Prostate gland (tissue), 2 donors: Measurements from ENCODE around the gene ZFHX3. TPM values are rescaled to one million over a fixed set of nuclear protein-coding genes. Genes with fewer than 3 reads are reported as not detected.

Experiments
- DNase-seq: peaks from one replicate; pipeline ENCODE4 v3.0.0-alpha.2; 2019; ENCODE audit warnings: low spot score
- H3K27ac ChIP-seq, 2 donors: fragments of 200-600 bp; sonication (generic); 2 replicates each; pipeline ENCODE4 v1.5.1; 2017 to 2019
- H3K27me3 ChIP-seq: fragments of 200-600 bp; sonication (generic); replicated peaks from 2 replicates; pipeline ENCODE4 v1.5.1; 2019; ENCODE audit not compliant: insufficient read depth
- H3K36me3 ChIP-seq, 2 donors: fragments of 200-600 bp; sonication (generic); 1 replicate in 1 of 2; 2 replicates in 1 of 2; pipeline versions ENCODE4 v1.5.1 to v1.8.1; 2017 to 2019
- H3K4me1 ChIP-seq: fragments of 200-600 bp; sonication (generic); replicated peaks from 2 replicates; pipeline ENCODE4 v1.5.1; 2019
- H3K4me3 ChIP-seq, 2 donors: fragments of 200-600 bp; sonication (generic); 2 replicates each; pipeline ENCODE4 v1.5.1; 2017 to 2019
- H3K9me3 ChIP-seq: fragments of 200-600 bp; sonication (generic); 2 replicates; pipeline ENCODE4 v1.5.1; 2017
- CTCF ChIP-seq, 4 experiments: fragments of 200-600 bp in 2 of 4; fragments of 450-650 bp in 2 of 4; sonication (generic) in 2 of 4; IDR thresholded peaks; 1 replicate in 3 of 4; 2 replicates in 1 of 4; pipeline ENCODE4 v1.5.1; 2016 to 2019; ENCODE audit warnings: antibody characterized with exemption in 4 of 4, mild to moderate bottlenecking in 2 of 4, moderate library complexity in 2 of 4
- POLR2A ChIP-seq: fragments of 450-650 bp; IDR thresholded peaks from one replicate; pipeline ENCODE4 v1.6.1; 2016; ENCODE audit warnings: antibody characterized with exemption, mild to moderate bottlenecking
- POLR2AphosphoS5 ChIP-seq: sonication (generic); formaldehyde crosslinking; IDR thresholded peaks from one replicate; pipeline ENCODE4 v1.6.1; 2017; ENCODE audit warnings: antibody characterized with exemption
- WGBS: methylation state at CpG from one replicate; pipeline ENCODE4 v1.1.5; 2018; 5-methylcytosine and 5-hydroxymethylcytosine counted together
- intact Hi-C: fragments of 100-400 bp; cut with DNase I; formaldehyde crosslinking; loops from one replicate; pipeline ENCODE4 v1.14.2; 2022
- total RNA-seq, 2 donors: library from RNA; depleted of rRNA; stranded (reverse); fragments of >200 nt; gene quantifications; one replicate each; pipeline ENCODE4 v1.1.0, GENCODE V29; 2016

The ZFHX3 gene
- total RNA-seq, 2 donors from 2014 or later: 51.1 to 53.9 TPM

DNA sequence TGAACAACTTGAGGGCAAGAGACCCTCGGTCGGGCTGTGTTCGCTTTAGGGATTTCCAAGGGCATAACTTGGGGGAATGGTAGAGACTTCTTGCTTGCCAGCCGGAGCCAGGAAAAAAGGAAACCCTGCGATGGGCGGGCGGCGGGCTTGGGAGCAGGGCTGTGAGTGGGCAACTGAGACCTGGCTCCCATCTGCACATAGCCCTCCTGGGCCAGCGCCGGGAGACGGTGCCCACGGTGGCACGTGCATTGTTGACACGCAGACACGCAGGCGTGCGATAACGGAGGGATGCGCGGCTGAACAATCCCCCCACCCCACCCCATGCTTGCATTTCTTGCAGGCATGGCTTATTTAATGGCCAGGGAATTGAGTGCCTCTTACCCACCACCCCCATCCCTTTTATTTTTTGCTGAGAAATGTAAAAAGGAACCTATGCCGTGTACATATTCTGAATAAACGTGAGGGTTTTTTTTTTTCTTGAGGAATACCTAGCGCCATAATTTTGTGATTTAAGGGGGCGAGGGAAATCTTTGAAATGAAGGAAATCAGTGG lies 17.1 kb upstream of the ZFHX3 start:
- 60% methylated on average over 24 of the region's 24 CpGs for WGBS
- Histone ChIP-seq H3K27me3 (no peaks in the 10 kb centered on the region), H3K27ac (no peak overlapping the region), H3K9me3 (no peaks in the 10 kb centered on the region), H3K4me1 (peaks cover 8% of the 10 kb centered on the region), H3K36me3 (no peaks in the 10 kb centered on the region), H3K4me3 (no peak overlapping the region)
- TF ChIP-seq POLR2A (no peak), POLR2AphosphoS5 (no peak), CTCF (IDR thresholded peaks at IDR 0.05) (no peak)
- intact Hi-C loops: loop anchor here (5.0 kb wide), 1 partner anchor 107 kb away; no protein-coding TSS in a partner anchor
- DNase-seq: no peak

DNA sequence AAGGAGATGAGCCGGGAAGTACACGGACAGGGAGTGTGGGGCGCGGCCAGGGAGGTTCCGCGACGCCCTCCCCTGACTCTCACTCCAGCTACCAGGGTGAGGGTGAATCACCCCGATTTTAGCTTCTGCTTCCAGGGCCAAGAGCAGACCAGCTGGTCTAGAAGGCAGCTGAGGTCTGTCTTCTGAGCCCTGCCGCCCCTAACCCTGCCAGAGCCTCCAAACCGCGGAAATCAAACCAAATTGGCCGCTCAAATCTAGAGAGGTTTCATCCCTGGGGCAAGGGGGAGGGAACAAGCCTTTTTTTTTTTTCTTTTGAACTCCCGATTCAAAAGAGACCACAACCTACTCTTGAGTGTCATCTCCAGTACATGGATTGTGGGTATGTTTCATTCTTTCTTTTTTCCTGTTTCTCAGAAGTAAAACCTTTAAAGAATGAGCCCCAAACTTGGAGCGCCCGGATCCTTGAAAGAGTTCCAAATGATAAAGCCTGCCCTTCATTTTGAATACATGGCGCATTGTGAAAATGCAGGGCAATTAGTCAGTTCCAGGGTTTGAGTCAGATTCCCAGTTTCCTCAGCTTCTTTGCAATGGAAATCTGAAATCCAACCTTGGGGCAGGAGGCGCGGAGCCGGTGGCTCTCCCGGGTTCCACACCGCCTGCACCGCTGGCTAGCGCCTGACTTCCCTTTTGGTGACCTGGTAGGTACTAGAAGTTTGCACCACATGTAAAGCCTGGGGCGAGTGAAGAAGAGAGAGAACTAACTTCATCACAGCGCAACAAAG lies 16.5 kb upstream of the ZFHX3 start:
- H3K36me3 ChIP-seq: no peaks in the 10 kb centered on the region
- peaks cover 13% of the 10 kb centered on the region for H3K4me1 ChIP-seq
- intact Hi-C loops: no loop called here
- DNase-seq: no peak
- H3K27me3 ChIP-seq: no peaks in the 10 kb centered on the region
- no peak for TF ChIP-seq POLR2AphosphoS5
- no peak overlapping the region for H3K4me3 ChIP-seq
- WGBS: 72% methylated on average over 25 of the region's 25 CpGs
- H3K9me3 ChIP-seq: no peaks in the 10 kb centered on the region
- H3K27ac ChIP-seq: no peak overlapping the region

DNA sequence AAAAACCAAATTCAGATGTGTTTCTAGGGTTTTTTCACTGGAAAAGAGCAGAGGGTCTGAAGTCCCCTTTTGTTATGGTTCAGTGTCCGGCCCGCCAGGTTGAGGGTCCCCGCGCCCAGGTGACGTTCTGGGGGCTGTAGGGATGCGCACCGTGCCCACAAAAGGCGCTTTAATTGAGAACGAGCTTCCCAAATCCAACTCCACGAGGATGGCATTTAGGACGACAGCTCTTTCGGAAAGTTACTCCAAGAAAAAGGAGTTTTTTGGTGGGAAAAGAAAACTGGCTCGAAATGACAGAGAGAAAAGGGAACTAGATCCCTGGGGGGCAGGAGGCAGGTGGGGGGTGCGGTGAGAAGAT lies 15.9 kb upstream of the ZFHX3 start:
- Histone ChIP-seq H3K27ac (no peak overlapping the region), H3K36me3 (no peaks in the 10 kb centered on the region), H3K4me3 (no peak overlapping the region), H3K27me3 (no peaks in the 10 kb centered on the region), H3K4me1 (peaks cover 13% of the 10 kb centered on the region), H3K9me3 (no peaks in the 10 kb centered on the region)
- no peak for DNase-seq
- WGBS: 68% methylated on average over 14 of the region's 14 CpGs
- intact Hi-C loops: no loop called here
- TF ChIP-seq CTCF (IDR thresholded peaks at IDR 0.05) (no peak), POLR2A (no peak), POLR2AphosphoS5 (no peak)

DNA sequence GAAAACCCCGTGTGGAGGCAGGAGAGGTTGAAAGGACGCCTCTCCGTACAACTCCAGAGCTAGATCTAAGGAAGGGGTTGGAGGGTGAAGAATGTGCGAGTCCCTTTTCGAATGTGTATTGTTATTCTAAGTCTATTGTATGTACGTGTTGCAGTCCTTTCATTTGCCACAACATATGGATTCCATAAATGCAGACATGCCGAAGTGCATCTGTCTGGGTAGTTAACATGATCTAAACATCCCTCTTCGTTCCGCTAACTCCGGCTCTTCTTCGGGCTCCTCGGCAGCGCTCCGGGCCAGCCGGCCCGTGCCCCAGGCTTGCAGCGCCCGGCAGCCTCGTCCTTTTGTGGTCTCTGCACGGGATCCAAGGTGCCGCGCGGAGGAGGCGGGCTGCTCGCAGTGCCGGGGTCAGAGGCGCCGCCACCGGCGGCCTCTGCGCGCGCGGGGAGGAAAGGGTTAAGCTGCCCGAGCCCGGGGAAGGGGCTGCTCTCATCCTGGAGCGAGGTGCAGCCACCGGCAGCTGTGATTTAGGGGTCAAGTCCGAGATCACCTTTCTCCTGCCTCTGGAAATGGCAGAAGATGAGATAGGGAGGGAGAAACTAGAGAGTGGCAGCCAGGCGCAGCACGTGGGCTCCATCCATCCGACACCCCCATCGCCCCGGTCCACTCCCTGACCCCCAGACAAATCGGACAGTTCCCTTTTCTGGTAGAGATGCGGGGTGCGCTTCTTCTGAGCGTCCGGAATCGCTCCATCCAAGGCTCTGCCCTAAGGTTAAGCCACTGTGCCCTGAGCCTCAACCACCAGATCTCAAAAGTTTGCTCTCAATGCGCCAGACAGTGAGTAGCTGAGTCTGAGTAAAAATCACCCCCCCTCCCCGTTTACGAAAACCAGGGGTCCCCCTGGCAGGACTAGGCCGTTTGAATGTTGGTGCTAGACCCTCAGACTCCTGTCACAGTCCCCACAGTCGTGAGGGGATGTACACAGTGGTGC lies 15.1 kb upstream of the ZFHX3 start:
- no peaks in the 10 kb centered on the region for H3K9me3 ChIP-seq
- no peak for DNase-seq
- H3K27me3 ChIP-seq: no peaks in the 10 kb centered on the region
- H3K36me3 ChIP-seq: no peaks in the 10 kb centered on the region
- TF ChIP-seq POLR2A: no peak
- no peak for TF ChIP-seq POLR2AphosphoS5
- no peak for TF ChIP-seq CTCF (IDR thresholded peaks at IDR 0.05)
- H3K4me1 ChIP-seq: peaks cover 13% of the 10 kb centered on the region
- 73% methylated on average over 53 of the region's 55 CpGs for WGBS
- H3K27ac ChIP-seq: no peak overlapping the region
- intact Hi-C loops: no loop called here
- no peak overlapping the region for H3K4me3 ChIP-seq

GRCh38 chr16:73062001-73062616 lies 14.2 kb upstream of the ZFHX3 start:
- intact Hi-C loops: no loop called here
- no peak for DNase-seq
- no peak for TF ChIP-seq POLR2AphosphoS5
- TF ChIP-seq POLR2A: no peak
- TF ChIP-seq CTCF (IDR thresholded peaks at IDR 0.05): no peak
- no peaks in the 10 kb centered on the region for H3K36me3 ChIP-seq
- 94% methylated on average over 3 of the region's 3 CpGs for WGBS
- H3K4me3 ChIP-seq: no peak overlapping the region
- no peaks in the 10 kb centered on the region for H3K9me3 ChIP-seq
- peaks cover 13% of the 10 kb centered on the region for H3K4me1 ChIP-seq
- H3K27me3 ChIP-seq: no peaks in the 10 kb centered on the region
- no peak overlapping the region for H3K27ac ChIP-seq
